ENCODE data around the gene MAP3K14.
A peak's percentile ranks its signal among the peaks of the same experiment; 100 is the strongest.

The MAP3K14 gene

DNA sequence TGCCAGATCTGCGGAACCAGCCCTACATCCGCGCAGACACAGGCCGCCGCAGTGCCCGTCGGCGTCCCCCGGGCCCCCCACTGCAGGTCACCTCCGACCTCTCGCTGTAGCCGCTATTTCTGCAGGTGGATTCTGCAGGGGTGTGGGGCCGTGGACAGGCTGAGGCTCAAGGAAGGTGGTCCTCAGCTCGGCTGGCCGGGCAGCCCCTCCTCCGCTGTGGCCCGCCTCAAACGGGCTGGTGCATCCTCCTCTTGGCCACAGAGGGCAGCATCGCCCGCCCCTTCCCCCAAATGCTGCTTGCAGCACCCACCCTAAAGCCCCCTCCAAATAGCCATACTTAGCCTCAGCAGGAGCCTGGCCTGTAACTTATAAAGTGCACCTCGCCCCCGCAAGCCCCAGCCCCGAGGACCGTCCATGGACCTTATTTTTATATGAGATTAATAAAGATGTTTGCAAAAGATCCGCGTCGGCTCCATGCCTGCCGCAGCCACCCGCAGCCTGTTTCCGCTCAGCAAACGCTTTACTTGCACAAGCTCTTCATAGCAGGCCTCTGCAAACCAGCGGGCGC, 69.9 kb downstream of the MAP3K14 start:
- no peak for DNase-seq (ENCODE audit: low read depth)
- peak overlapping the region; percentile 62 for H3K4me3 ChIP-seq (ENCODE audit: low read length)
- TF ChIP-seq, protein P1, sequence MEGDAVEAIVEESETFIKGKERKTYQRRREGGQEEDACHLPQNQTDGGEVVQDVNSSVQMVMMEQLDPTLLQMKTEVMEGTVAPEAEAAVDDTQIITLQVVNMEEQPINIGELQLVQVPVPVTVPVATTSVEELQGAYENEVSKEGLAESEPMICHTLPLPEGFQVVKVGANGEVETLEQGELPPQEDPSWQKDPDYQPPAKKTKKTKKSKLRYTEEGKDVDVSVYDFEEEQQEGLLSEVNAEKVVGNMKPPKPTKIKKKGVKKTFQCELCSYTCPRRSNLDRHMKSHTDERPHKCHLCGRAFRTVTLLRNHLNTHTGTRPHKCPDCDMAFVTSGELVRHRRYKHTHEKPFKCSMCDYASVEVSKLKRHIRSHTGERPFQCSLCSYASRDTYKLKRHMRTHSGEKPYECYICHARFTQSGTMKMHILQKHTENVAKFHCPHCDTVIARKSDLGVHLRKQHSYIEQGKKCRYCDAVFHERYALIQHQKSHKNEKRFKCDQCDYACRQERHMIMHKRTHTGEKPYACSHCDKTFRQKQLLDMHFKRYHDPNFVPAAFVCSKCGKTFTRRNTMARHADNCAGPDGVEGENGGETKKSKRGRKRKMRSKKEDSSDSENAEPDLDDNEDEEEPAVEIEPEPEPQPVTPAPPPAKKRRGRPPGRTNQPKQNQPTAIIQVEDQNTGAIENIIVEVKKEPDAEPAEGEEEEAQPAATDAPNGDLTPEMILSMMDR (conservative IDR thresholded peaks at IDR 0.05; ENCODE audit: low read depth, low read length), result peak; percentile 63

DNA sequence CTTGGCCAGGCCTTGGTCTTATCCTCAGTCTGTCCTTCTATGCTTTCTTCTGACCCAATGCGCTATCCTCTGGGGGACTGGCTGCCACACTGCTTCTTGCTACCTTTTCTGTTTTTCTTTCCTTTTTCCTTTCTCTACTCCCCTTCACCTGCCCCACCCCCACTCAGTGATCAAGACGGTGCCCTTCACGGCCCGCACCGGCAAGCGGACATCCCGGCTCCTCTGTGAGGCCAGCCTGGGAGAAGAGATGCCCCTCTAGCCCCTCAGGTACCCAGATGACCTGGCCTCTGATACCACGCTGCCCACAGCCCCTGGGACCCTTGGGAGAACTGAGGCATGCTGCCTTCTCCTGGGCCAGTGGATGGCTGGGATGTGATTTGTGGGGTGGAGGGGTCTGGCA, 70.5 kb downstream of the MAP3K14 start:
- peak overlapping the region; percentile 62 for H3K4me3 ChIP-seq (ENCODE audit: low read length)
- TF ChIP-seq, protein P1 (conservative IDR thresholded peaks at IDR 0.05; ENCODE audit: low read depth, low read length), result no peak
- no peak for DNase-seq (ENCODE audit: low read depth)

GRCh38 chr17:45244725-45245656, 71.8 kb downstream of the MAP3K14 start:
- TF ChIP-seq, protein P1 (conservative IDR thresholded peaks at IDR 0.05; ENCODE audit: low read depth, low read length), result no peak
- no peak overlapping the region for H3K4me3 ChIP-seq (ENCODE audit: low read length)
- no peak for DNase-seq (ENCODE audit: low read depth)

DNA sequence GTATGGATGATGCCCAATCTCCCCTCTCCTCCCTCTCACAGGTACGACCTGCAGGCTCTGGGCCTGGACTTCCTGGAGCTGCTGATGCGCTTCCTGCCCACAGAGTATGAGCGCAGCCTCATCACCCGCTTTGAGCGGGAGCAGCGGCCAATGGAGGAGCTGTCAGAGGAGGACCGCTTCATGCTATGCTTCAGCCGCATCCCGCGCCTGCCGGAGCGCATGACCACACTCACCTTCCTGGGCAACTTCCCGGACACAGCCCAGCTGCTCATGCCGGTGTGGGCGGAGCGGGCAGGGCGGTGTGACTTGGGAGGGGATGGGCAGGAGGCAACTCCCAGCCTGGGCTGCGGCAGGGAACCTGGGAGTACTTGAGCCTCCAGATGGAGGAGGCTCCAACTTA, 73.1 kb downstream of the MAP3K14 start:
- DNase-seq (ENCODE audit: low read depth), result no peak
- TF ChIP-seq, protein P1 (conservative IDR thresholded peaks at IDR 0.05; ENCODE audit: low read depth, low read length), result no peak
- H3K4me3 ChIP-seq (ENCODE audit: low read length), result no peak overlapping the region

GRCh38 chr17:45242029-45242414, 74.8 kb downstream of the MAP3K14 start:
- no peak for DNase-seq (ENCODE audit: low read depth)
- TF ChIP-seq, protein P1 (conservative IDR thresholded peaks at IDR 0.05; ENCODE audit: low read depth, low read length), result no peak
- no peak overlapping the region for H3K4me3 ChIP-seq (ENCODE audit: low read length)

- TF ChIP-seq, protein P1 (conservative IDR thresholded peaks at IDR 0.05; ENCODE audit: low read depth, low read length), result no peak
- no peak for DNase-seq (ENCODE audit: low read depth)
- H3K4me3 ChIP-seq (ENCODE audit: low read length), result peak overlapping the region; percentile 55
These were observed 75.3 kb downstream of the MAP3K14 start for GRCh38 chr17:45241328-45242028.

Data from retinal pigment epithelial cell (primary cell).